ENCODE data around the gene EFCAB6. TPM values are rescaled to one million over a fixed set of nuclear protein-coding genes. Genes with fewer than 3 reads are reported as not detected.

Gene EFCAB6
- total RNA-seq, 1 experiment from 2014 or later = 0.21 TPM

- in situ Hi-C loops (cut with HindIII; ENCODE audit: low pct_unique_long_range_greater_than_20kb, low sequenced_read_pairs) (no loop called here), intact Hi-C loops (cut with micrococcal nuclease; ENCODE audit: unreplicated experiment) (no loop called here)
- no peak overlapping the region for H3K27ac ChIP-seq (ENCODE audit: low read length)
- H3K27me3 ChIP-seq (ENCODE audit: control insufficient read depth, insufficient read depth, low read length) = no peaks in the 10 kb centered on the region
- H3K36me3 ChIP-seq (ENCODE audit: control insufficient read depth, insufficient read depth, low read length) = no peaks in the 10 kb centered on the region
- H3K4me3 ChIP-seq (ENCODE audit: low read depth in 2 of 2, low read length in 2 of 2) = no peak overlapping the region
- DNase-seq (ENCODE audit: low read depth, low spot score) (no peak), ATAC-seq (no peak)
- no TSS peak for BruUV-seq (replicated peaks)
- ChIA-PET POLR2A (no interaction called here), CTCF (interaction anchor here (0.7 kb wide), 1 partner anchor 27 kb away, joined by 4 read pairs; no protein-coding TSS in a partner anchor)
- H3K4me1 ChIP-seq (ENCODE audit: control insufficient read depth, insufficient read depth, low read length) = no peaks in the 10 kb centered on the region
- no peak for TF ChIP-seq TCF7L2 (IDR thresholded peaks at IDR 0.05; ENCODE audit: low read depth, low read length)
- TF ChIP-seq, protein P1, sequence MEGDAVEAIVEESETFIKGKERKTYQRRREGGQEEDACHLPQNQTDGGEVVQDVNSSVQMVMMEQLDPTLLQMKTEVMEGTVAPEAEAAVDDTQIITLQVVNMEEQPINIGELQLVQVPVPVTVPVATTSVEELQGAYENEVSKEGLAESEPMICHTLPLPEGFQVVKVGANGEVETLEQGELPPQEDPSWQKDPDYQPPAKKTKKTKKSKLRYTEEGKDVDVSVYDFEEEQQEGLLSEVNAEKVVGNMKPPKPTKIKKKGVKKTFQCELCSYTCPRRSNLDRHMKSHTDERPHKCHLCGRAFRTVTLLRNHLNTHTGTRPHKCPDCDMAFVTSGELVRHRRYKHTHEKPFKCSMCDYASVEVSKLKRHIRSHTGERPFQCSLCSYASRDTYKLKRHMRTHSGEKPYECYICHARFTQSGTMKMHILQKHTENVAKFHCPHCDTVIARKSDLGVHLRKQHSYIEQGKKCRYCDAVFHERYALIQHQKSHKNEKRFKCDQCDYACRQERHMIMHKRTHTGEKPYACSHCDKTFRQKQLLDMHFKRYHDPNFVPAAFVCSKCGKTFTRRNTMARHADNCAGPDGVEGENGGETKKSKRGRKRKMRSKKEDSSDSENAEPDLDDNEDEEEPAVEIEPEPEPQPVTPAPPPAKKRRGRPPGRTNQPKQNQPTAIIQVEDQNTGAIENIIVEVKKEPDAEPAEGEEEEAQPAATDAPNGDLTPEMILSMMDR (IDR thresholded peaks at IDR 0.05) = no peak
- TF ChIP-seq POLR2AphosphoS5 (IDR thresholded peaks at IDR 0.05; ENCODE audit: low read depth, low read length) = no peak
- no peak for TF ChIP-seq SIN3A (IDR thresholded peaks at IDR 0.05; ENCODE audit: borderline replicate concordance, insufficient read depth, low read depth, low read length)
- TF ChIP-seq, protein P2, sequence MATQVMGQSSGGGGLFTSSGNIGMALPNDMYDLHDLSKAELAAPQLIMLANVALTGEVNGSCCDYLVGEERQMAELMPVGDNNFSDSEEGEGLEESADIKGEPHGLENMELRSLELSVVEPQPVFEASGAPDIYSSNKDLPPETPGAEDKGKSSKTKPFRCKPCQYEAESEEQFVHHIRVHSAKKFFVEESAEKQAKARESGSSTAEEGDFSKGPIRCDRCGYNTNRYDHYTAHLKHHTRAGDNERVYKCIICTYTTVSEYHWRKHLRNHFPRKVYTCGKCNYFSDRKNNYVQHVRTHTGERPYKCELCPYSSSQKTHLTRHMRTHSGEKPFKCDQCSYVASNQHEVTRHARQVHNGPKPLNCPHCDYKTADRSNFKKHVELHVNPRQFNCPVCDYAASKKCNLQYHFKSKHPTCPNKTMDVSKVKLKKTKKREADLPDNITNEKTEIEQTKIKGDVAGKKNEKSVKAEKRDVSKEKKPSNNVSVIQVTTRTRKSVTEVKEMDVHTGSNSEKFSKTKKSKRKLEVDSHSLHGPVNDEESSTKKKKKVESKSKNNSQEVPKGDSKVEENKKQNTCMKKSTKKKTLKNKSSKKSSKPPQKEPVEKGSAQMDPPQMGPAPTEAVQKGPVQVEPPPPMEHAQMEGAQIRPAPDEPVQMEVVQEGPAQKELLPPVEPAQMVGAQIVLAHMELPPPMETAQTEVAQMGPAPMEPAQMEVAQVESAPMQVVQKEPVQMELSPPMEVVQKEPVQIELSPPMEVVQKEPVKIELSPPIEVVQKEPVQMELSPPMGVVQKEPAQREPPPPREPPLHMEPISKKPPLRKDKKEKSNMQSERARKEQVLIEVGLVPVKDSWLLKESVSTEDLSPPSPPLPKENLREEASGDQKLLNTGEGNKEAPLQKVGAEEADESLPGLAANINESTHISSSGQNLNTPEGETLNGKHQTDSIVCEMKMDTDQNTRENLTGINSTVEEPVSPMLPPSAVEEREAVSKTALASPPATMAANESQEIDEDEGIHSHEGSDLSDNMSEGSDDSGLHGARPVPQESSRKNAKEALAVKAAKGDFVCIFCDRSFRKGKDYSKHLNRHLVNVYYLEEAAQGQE (IDR thresholded peaks at IDR 0.05; ENCODE audit: insufficient read depth in 1 of 2, low read depth in 2 of 2, low read length in 1 of 2) = no peak
- H3K9me3 ChIP-seq (ENCODE audit: control insufficient read depth, insufficient read depth, low read depth, low read length) = peaks cover 5% of the 10 kb centered on the region; the same call in 1 of the 2 replicates
Measured at GRCh38 chr22:43639228-43639948, 172.7 kb downstream of the EFCAB6 start.

DNA sequence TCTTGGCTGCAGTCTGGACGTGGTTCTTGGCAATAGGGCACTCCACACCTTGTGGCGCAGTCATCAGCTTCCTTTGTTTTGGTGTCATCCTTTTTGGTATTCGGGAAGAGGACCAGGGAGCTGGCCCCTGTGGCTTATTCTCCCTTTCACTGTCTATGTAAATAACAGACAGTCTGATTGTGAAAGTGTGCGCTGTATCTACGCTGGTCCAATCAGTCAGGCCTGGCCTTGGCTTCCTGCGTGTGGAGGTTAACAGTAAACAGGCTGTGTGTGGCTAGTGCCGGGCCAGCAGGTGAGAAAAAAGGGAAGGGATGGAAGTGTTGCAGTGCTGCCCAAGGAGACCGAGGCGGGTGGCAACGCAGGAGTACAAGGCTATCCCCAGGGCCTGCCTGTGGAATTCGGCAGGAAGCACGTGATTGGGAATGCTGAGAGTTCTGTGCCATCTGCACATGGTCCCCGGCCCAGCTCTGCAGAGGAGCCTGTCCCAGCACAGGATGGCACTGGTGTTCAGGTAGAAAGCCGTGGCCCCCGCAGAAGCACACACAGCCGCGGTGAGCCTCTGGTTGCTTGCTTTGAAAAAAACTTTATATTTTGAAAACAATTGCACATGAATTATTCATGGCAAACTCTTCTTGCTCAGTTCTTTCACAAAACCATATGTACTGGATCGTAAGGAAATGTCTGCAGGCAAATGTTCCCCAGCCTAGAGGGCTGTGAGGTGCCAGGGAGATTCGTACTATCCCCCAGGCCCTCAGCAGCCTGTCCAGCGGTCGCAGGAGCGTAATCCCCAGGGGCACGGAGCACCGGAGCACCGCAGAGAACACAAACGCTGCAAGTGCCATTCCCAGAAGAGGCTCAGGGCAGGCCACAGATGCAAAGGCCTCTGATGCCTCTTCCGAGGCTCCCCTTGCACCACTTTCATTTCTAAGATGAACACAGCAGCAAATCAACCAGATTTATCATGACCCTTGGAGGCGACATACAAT lies 174.5 kb downstream of the EFCAB6 start:
- TF ChIP-seq, protein P1 (IDR thresholded peaks at IDR 0.05) = no peak
- TF ChIP-seq TCF7L2 (IDR thresholded peaks at IDR 0.05; ENCODE audit: low read depth, low read length) (no peak), SIN3A (IDR thresholded peaks at IDR 0.05; ENCODE audit: borderline replicate concordance, insufficient read depth, low read depth, low read length) (no peak), POLR2AphosphoS5 (IDR thresholded peaks at IDR 0.05; ENCODE audit: low read depth, low read length) (no peak)
- TF ChIP-seq, protein P2 (IDR thresholded peaks at IDR 0.05; ENCODE audit: insufficient read depth in 1 of 2, low read depth in 2 of 2, low read length in 1 of 2) = no peak
- Histone ChIP-seq H3K9me3 (ENCODE audit: control insufficient read depth, insufficient read depth, low read depth, low read length) (peaks cover 5% of the 10 kb centered on the region; the same call in 1 of the 2 replicates), H3K27ac (ENCODE audit: low read length) (no peak overlapping the region), H3K4me3 (ENCODE audit: low read depth in 2 of 2, low read length in 2 of 2) (no peak overlapping the region), H3K4me1 (ENCODE audit: control insufficient read depth, insufficient read depth, low read length) (no peaks in the 10 kb centered on the region), H3K36me3 (ENCODE audit: control insufficient read depth, insufficient read depth, low read length) (no peaks in the 10 kb centered on the region), H3K27me3 (ENCODE audit: control insufficient read depth, insufficient read depth, low read length) (no peaks in the 10 kb centered on the region)
- intact Hi-C loops (cut with micrococcal nuclease; ENCODE audit: unreplicated experiment) = no loop called here
- ChIA-PET CTCF (no interaction called here), POLR2A (no interaction called here)
- no peak for ATAC-seq
- no TSS peak for BruUV-seq (replicated peaks)
- in situ Hi-C loops (cut with HindIII; ENCODE audit: low pct_unique_long_range_greater_than_20kb, low sequenced_read_pairs) = no loop called here
- no peak for DNase-seq (ENCODE audit: low read depth, low spot score)
